HG03565 (cell line): ENCODE data around the gene CYBRD1.
"Not testable (repeated sequence)": the region's sequence is repeated elsewhere in the genome, so short reads cannot be mapped to it uniquely, and the experiment has no call there.

ENCODE experiments used
- ATAC-seq: cut with Tn5 transposase; IDR thresholded peaks from one replicate; pipeline ENCODE4 v1.9.1; 2021; ENCODE audit warnings: mild to moderate bottlenecking, moderate library complexity; ENCODE audit not compliant: unreplicated experiment

CYBRD1 gene, protein sequence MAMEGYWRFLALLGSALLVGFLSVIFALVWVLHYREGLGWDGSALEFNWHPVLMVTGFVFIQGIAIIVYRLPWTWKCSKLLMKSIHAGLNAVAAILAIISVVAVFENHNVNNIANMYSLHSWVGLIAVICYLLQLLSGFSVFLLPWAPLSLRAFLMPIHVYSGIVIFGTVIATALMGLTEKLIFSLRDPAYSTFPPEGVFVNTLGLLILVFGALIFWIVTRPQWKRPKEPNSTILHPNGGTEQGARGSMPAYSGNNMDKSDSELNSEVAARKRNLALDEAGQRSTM

DNA sequence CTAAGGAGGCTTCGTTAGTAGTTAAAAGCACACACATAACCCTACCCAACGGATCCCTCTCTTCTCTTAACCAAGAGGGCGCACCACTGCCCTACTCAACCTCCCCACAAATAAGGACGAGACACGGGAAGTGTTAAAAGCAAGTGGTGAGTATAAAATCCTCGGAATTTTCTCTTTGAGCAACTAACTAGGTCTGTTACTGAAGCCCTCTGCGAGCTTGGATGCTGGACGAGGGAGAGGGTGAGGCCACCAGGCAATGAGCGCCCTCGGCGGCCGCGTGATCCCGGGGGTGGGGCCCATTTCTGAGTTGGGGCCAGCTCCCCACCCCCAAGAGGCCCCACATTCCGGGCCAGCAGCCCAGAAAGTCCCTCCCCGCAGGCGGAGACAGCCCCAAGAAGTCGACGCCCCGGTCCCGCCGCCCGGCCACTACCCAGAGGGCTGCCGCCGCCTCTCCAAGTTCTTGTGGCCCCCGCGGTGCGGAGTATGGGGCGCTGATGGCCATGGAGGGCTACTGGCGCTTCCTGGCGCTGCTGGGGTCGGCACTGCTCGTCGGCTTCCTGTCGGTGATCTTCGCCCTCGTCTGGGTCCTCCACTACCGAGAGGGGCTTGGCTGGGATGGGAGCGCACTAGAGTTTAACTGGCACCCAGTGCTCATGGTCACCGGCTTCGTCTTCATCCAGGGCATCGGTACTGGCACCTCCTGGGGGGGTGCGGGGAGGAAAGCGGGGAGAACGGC is at the start of gene CYBRD1:
CYBRD1 (plus strand) TSS at position 423 of the 736 bp plus-strand sequence; CDS start at position 495, 72 bp downstream.
- peak; percentile 43 for ATAC-seq

DNA sequence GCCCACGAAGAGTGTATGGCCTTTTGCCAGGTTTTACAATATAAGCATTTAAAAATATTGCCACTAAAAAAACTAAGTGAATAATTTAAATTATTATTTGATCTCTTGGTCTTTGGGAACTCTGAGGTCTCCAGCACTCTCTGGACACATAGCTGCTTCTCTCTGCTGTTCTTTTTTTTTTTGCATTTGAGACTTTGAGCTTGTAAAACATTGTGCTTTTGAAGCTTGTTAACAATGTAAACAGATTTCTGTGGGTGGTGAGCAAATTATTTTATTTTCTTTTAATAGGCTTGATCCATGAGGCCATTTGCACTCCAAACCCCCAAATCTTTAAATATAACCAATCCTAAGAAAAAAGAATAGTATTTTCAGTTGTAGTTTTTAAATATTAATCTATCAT is 46.3 kb upstream of the CYBRD1 start:
- no peak for ATAC-seq

DNA sequence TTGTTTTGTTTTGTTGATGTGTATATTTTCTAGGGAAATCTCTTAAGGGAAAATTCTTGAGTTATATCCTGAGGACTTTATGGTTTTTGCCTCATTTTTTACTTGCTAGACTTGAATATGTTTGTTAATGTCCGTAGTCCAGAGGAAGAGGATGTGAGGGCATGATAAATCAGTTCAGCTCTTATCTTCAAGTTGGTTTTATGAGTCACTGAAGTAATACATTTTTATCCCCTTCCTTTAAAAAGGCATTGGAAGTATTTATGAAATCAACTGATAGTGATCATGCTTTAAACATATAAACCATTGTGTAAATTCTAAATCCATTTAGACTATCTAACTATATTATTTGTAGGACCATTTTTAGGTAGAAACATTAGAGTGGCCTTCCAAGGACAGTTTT is 43.9 kb upstream of the CYBRD1 start:
- no peak for ATAC-seq

DNA sequence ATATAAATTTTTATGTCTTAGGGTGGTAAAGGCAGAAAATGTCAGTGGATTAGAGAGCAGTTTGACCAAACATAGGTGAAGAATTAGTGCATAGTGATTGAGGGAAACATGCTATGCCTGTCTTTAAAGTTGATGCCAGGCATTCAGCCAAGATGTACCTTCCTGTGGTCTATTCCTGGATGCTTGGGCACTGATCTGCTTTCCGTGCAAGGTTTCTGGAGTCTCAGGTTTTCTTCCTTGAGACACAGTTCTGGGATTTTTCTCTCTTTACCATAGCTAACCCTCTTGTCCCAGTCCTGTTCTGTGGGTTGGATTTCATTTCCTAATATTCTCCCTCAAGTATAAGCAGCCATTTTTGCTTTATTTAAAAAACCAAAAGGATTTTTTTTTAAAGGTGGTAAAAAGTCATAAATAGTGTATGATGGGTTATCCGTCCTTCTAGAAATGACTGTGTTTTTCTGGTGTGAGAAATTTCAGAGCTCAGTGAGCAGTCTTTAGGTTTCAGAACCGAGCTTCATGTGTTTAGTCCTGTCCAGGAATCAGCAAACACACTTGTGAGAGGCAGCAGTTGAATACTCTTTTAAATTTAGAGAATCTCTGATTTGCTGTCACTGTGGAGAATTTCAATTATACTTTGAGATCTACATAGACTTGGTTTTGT is 43.0 kb upstream of the CYBRD1 start:
- ATAC-seq = peak; percentile 63

DNA sequence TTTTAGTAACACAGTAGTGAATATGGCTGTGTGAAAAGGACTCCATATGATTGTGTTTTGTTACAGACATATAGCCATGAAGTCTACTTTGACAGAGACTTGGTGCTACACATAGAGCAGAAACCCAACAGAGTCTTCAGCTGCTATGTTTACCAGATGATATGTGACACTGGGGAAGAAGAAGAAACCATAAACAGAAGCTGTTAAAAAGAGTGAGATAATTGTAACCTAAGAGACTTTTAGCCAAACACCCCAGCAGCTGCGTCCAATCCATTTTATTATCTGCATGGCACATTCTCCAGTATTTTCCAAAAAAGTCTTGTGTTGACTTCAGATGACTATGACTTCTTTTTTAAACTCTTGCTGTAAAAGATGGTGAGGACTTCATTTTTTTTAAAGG is 41.4 kb upstream of the CYBRD1 start:
- ATAC-seq = no peak

DNA sequence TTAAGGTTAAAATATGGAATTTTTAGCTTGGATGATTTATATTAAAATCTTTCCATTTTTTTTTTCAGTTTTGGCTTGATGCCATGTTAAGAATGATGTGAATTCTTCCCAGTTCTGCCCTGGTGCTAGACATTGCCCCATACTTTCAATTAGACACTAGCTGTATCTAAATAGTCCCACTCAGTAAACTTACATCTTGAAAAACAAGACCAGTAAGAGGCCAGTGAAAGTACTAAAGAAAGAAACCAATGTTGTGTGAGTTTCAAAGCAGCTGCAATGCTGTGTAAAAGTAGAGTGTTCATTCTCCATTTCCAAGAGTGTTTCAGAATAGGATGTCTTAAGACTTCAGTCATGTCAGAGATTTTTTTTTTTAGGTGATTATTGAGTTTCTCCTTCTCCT is 40.0 kb upstream of the CYBRD1 start:
- no peak for ATAC-seq

DNA sequence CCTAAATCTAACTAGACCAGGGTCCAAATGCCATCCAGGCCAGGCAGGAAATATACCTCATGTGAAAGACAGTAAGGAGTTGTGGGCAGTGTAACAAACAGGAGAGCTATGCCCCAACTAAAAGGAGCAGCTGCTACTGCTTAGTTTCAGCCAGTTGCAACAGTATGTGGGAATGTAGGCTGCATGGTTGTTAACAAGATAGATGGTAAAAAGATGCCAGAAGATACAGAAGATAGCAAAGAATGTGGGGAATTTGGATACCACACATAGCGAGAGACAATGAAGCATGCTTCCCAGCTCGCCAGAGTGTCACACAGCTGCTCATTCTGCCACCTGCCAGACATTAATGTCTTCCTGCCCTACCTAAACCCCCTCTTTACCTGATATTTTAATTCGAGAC is 39.4 kb upstream of the CYBRD1 start:
- no peak for ATAC-seq

DNA sequence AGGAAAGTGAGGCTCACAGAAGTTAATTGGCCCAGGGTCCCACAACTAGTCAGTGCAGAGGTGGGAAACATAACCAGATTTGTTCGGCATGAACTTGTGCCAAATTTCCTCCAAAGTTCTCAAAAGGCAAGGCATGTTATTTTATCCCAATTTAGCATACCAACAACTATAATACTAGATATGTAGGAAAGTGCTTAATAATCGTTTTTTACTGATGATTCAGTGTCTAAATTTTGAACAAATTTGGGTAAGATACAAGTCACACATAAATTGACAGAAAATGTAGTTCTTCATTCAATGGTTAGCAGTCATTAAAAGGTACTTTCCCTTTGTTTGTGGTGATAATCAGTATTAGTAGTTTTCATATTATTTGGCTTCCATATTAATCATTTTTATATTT is 38.5 kb upstream of the CYBRD1 start:
- no peak for ATAC-seq

DNA sequence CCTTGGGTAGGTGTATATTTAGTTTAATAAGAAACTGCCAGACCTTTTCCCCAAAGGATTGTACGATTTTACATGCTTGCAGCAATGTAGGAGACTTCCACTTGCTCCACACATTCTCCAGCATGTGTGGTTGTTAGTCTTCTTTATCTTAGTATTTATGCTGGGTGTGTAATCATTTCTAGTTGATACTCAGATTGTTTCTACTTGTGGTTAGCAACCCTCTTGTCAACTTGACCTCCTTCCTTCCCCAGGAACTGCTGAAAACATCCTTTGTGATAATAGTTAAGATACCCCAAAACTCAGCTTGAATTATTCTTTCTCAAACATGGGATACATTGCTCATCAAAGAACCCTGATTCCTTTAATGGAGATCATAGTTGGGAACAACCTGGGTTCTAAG is 37.2 kb upstream of the CYBRD1 start:
- no peak for ATAC-seq

DNA sequence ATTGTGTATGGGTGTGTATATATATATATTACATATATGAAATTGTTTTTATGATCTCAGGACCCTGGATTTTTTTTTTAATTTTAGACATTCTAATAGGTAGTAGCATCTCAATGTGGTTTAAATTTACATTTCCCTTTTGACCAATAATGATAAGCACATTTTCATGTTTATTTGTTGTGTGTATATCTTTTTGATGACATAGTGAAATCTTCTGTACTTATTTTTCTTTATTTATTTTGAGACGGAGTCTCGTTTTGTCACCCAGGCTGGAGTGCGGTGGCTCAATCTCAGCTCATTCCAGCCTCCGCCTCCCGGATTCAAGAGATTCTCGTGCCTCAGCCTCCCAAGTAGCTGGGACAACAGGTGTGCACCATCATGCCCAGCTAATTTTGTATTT is 35.1 kb upstream of the CYBRD1 start:
- ATAC-seq = no peak

DNA sequence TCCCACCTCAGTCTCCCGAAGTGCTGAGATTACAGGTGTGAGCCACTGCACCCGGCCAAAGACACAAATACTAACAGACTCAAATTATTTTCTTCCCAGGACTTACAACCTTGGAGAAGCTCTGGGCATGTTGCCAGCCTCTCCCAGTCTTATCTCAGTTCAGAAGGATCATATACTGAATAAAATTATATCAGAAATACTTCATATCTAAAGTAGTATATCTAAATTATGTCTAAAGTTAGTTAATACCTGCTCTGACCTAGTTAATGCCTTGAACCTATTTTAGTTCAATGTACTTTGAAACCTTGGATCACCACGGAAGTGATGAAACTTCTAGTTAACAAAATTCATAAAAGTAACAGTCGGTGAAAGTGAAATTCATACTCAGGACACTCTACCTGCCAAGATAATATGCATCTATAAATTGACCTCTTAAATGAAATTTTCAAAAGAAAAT is 34.4 kb upstream of the CYBRD1 start:
- ATAC-seq = no peak

DNA sequence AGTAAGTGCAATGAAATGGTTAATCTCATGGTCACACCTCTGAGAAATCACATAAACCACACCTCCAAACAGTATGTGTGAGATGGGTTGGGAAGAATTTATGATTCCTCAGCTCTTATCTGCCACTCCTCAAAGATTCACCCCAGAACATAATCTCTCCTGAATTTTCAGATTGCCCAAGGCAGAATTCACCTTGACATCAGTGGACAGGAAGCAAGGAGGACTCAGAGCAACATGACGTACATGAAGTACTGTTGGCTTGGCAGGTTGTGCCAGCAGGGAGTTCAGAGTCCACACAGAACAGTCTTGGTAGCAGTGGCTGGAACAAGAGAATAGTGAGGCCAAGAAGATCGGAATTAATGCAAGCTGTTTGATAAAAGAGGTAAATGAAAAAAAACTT is 31.7 kb upstream of the CYBRD1 start:
- ATAC-seq = no peak

DNA sequence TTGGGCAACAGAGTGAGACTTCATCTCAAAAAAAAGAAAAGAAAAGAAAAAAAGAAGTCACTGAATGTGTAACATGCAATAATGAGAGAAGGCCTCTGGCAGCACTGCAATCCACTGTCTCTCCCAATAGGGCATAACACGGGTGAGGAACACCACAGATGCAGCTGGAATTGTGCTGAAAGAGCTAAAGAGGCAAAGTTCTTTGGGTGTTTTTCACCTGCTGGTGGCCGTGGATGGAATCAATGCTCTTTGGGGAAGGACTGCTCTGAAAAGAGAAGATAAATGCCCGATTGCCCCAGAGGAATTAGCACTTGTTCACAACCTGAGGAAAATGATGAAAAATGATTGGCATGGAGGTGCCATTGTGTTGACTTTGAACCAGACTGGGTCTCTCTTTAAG is 31.0 kb upstream of the CYBRD1 start:
- ATAC-seq = no peak

DNA sequence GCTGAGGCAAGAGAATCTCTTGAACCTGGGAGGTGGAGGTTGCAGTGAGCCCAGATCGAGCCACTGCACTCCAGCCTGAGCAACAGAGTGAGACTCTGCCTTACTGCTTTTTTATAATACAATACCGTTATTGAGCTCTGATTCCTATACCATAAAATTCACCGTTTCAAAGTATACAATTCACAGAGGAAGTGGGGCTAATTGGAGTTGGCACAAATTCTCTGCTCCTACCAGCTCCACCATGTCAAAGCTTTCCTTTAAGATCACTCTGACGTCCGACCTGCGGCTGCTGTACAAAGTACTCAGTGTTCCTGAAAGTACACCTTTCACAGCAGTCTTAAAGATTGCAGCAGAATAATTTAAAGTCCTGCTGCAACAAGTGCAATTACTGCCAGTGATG is 29.6 kb upstream of the CYBRD1 start:
- no peak for ATAC-seq

DNA sequence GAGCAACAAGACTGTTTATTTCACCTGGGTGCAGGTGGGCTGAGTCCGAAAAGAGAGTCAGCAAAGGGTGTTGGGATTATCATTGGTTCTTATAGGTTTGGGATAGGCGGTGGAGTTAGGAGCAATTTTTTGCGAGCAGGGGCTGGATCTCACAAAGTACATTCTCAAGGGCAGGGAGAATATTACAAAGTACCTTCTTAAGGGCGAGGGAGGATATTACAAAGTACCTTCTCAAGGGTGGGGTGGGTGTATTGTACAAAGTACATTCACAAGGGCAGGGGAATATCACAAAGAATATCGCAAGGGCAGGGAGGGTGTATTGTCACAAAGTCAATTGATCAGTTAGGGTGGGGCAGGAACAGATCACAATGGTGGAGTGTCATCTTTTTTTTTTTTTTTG is 24.6 kb upstream of the CYBRD1 start:
- ATAC-seq = not testable (repeated sequence)

DNA sequence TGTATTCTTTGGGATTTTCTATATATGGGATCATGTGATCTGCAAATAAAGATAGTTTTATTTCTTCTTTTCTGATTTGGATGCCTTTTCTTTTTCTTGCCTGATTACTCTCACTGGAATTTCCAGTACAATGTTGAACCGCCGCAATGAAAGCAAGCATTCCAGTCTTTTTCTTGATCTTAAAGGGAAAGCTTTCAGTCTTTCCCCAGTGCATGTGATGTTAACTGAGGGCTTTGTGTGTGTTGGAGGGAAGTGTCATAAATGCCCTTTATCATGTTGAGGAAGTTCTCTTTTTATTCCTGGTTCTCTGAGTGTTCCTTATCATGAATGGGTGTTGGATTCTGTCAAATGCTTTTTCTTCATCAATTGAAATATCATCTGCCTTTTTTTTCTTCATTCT is 16.9 kb upstream of the CYBRD1 start:
- no peak for ATAC-seq

DNA sequence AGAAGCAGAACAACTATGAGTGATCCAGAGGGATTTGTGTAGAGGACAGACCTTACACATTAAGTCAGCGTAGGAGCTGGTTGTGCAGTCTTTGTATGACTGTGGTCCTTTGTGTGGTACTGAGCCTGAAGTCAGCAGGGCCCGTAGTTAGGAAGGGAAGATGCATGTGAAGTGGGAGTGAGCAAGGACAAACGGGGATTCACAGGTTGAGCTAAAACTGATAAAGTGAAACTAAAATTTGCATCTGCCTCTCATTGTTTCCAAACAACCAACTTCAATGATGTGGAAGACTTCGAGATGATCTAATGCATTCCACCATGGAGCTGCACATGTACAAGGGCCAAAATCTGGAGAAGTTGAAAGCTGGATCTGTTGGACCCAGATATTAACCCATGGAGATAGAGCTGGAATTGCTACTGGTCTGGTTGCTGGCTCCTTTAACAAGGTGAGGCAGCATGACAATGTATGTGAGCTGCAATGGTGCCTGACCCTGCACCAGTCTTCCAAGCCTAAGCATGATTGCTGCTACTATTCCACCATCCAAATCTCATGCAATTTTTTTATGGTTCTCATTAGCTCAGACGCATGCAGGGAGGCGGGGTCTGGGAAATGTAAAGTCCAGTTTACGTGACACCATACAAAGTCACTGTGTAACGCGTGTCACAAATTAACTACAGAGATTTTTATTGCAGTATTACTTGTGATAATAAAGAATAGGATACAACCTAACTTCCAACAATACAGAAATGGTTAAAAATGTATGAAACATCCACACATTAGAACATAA is 12.1 kb upstream of the CYBRD1 start:
- ATAC-seq = peak; percentile 51

DNA sequence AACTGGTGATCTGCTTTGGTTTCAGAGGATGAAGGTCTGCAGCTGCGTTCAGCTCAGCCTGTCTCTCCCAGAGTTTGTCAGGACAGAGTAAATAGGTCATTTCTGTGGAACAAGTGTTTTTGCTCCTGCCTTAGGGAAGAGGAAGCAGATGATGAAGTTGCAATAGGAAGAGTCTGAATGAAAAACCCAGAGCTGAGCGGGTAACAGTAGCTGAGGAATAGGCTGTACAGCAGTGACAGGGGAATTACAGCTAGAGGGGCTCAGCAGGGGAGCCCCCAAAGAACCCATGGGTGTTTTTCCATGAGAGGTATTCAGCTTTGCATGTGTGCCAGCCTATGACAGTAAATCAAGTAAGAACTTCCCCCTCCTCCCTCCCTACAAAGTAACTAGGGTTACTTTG is 10.3 kb upstream of the CYBRD1 start:
- no peak for ATAC-seq

DNA sequence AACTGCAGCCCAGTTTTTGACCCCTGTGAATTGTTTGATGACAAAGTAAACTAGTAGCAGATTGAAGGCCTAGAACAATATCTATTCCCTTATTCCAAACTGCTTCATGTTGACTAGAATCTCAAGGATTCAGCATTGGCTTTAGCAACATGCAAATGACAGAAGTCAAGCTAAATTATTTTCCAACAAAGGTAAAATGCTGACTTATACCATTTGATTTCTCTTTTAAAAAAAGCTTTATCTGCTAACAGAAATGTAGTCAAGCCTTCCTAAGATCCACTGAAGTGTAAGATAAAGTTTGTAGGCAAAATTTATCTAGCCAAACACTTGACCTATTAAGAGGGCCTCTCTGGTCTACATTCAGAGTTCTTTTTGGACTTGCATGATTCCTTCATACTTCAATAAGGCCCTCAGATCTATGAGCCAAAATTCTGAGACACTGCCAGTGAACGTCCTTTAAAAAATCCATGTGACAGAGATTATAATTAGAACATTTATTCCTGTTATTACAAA is 9.5 kb upstream of the CYBRD1 start:
- ATAC-seq = no peak

DNA sequence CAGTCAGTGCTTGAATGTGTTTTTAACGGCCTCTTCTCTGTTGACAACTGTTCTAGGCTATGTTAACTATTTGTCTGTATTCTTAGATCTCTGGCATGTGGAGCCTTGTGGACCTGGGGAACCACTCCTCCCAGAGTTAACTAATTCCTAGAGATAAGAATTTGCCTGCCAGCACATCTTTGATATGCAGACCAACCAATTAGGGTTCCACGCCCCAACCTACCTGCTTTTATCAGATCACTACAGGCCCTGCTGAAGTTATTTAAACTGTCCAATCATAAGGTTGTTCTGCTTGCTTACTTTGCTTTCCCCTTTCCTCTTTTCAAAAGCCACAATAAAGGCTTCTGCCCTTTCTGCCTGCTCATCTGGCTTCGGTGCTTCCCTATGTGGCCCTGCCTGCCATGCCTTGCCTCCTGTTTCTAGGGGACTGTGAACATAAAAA is 8.5 kb upstream of the CYBRD1 start:
- ATAC-seq = peak; percentile 46
